Measurements from ENCODE around the gene TMEM126A.

- TF ChIP-seq SCRT1 (tag by site-specific recombination; IDR thresholded peaks at IDR 0.05; ENCODE audit: borderline replicate concordance), result no peak
- no peak for TF ChIP-seq BCL11A (tag by site-specific recombination; IDR thresholded peaks at IDR 0.05; ENCODE audit: low read depth)
- no peak for TF ChIP-seq ZNF184 (tag by site-specific recombination; IDR thresholded peaks at IDR 0.05)
- no peak for TF ChIP-seq ZNF10 (tag by site-specific recombination; IDR thresholded peaks at IDR 0.05)
- TF ChIP-seq WT1 (tag by site-specific recombination; IDR thresholded peaks at IDR 0.05), result no peak
- TF ChIP-seq ZNF274 (IDR thresholded peaks at IDR 0.05; ENCODE audit: low read length), result no peak
- TF ChIP-seq ZNF274 (tag by site-specific recombination; IDR thresholded peaks at IDR 0.05; ENCODE audit: borderline replicate concordance), result no peak
- TF ChIP-seq REPIN1 (tag by site-specific recombination; IDR thresholded peaks at IDR 0.05; ENCODE audit: low read depth), result no peak
- TF ChIP-seq, protein P1, sequence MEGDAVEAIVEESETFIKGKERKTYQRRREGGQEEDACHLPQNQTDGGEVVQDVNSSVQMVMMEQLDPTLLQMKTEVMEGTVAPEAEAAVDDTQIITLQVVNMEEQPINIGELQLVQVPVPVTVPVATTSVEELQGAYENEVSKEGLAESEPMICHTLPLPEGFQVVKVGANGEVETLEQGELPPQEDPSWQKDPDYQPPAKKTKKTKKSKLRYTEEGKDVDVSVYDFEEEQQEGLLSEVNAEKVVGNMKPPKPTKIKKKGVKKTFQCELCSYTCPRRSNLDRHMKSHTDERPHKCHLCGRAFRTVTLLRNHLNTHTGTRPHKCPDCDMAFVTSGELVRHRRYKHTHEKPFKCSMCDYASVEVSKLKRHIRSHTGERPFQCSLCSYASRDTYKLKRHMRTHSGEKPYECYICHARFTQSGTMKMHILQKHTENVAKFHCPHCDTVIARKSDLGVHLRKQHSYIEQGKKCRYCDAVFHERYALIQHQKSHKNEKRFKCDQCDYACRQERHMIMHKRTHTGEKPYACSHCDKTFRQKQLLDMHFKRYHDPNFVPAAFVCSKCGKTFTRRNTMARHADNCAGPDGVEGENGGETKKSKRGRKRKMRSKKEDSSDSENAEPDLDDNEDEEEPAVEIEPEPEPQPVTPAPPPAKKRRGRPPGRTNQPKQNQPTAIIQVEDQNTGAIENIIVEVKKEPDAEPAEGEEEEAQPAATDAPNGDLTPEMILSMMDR (tag by site-specific recombination; IDR thresholded peaks at IDR 0.05), result no peak
- no peak for TF ChIP-seq ZSCAN16 (tag by site-specific recombination; IDR thresholded peaks at IDR 0.05)
These were observed 33.1 kb downstream of the TMEM126A start for GRCh38 chr11:85680897-85681296.
